ENCODE data around the gene SYNDIG1.

The SYNDIG1 gene

GRCh38 chr20:24702501-24703283 is 233.3 kb downstream of the SYNDIG1 start:
- H3K27ac ChIP-seq (replicated peaks): no peak overlapping the region
- TF ChIP-seq GABPA (IDR thresholded peaks at IDR 0.05; ENCODE audit: low read depth) (no peak), REST (IDR thresholded peaks at IDR 0.05; ENCODE audit: insufficient replicate concordance, low read depth) (no peak), CTCF (IDR thresholded peaks at IDR 0.05; ENCODE audit: insufficient read depth, low read length) (no peak), POLR2AphosphoS5 (IDR thresholded peaks at IDR 0.05; ENCODE audit: low read depth) (no peak), SPI1 (IDR thresholded peaks at IDR 0.05; ENCODE audit: borderline replicate concordance, low read depth) (no peak)
- H3K27me3 ChIP-seq (ENCODE audit: insufficient read depth, poor library complexity, severe bottlenecking): no peaks in the 10 kb centered on the region
- no peak for DNase-seq (ENCODE audit: low read depth in 1 of 2, low spot score in 1 of 2)
- H3K4me3 ChIP-seq (replicated peaks; ENCODE audit: insufficient read depth, low read length): no peak overlapping the region

GRCh38 chr20:24703284-24703610 is 233.8 kb downstream of the SYNDIG1 start:
- H3K4me3 ChIP-seq (replicated peaks; ENCODE audit: insufficient read depth, low read length): no peak overlapping the region
- DNase-seq (ENCODE audit: low read depth in 1 of 2, low spot score in 1 of 2): no peak
- TF ChIP-seq CTCF (IDR thresholded peaks at IDR 0.05; ENCODE audit: insufficient read depth, low read length) (no peak), REST (IDR thresholded peaks at IDR 0.05; ENCODE audit: insufficient replicate concordance, low read depth) (no peak), GABPA (IDR thresholded peaks at IDR 0.05; ENCODE audit: low read depth) (no peak), SPI1 (IDR thresholded peaks at IDR 0.05; ENCODE audit: borderline replicate concordance, low read depth) (no peak)
- no peak overlapping the region for H3K27ac ChIP-seq (replicated peaks)
- H3K27me3 ChIP-seq (ENCODE audit: insufficient read depth, poor library complexity, severe bottlenecking): no peaks in the 10 kb centered on the region

- DNase-seq (ENCODE audit: low read depth in 1 of 2, low spot score in 1 of 2): no peak
Measured at GRCh38 chr20:24704899-24705298, 235.5 kb downstream of the SYNDIG1 start.

More at GRCh38 chr20:24704899-24705298, 235.5 kb downstream of the SYNDIG1 start:
- TF ChIP-seq SPI1 (IDR thresholded peaks at IDR 0.05; ENCODE audit: borderline replicate concordance, low read depth): no peak
- TF ChIP-seq GABPA (IDR thresholded peaks at IDR 0.05; ENCODE audit: low read depth): no peak
- no peak for TF ChIP-seq CTCF (IDR thresholded peaks at IDR 0.05; ENCODE audit: insufficient read depth, low read length)
- TF ChIP-seq POLR2AphosphoS5 (IDR thresholded peaks at IDR 0.05; ENCODE audit: low read depth): no peak
- no peak for TF ChIP-seq REST (IDR thresholded peaks at IDR 0.05; ENCODE audit: insufficient replicate concordance, low read depth)
- Histone ChIP-seq H3K27ac (replicated peaks) (no peak overlapping the region), H3K27me3 (ENCODE audit: insufficient read depth, poor library complexity, severe bottlenecking) (no peaks in the 10 kb centered on the region), H3K4me3 (replicated peaks; ENCODE audit: insufficient read depth, low read length) (no peak overlapping the region)
